GM21619 (cell line): Measurements from ENCODE around the gene CCDC107.
A peak's percentile ranks its signal among the peaks of the same experiment; 100 is the strongest.
"Not testable (repeated sequence)": the region's sequence is repeated elsewhere in the genome, so short reads cannot be mapped to it uniquely, and the experiment has no call there.

ENCODE experiments used
- ATAC-seq: cut with Tn5 transposase; IDR thresholded peaks from one replicate; pipeline ENCODE4 v1.9.1; 2021; ENCODE audit not compliant: unreplicated experiment

The CCDC107 gene

GRCh38 chr9:35658137-35658967 lies at the start of gene CCDC107:
Gene CCDC107, plus strand, starts transcription at chr9:35658292. Its CDS starts 88 bp downstream, at chr9:35658380.
- ATAC-seq, result peak; percentile 43

DNA sequence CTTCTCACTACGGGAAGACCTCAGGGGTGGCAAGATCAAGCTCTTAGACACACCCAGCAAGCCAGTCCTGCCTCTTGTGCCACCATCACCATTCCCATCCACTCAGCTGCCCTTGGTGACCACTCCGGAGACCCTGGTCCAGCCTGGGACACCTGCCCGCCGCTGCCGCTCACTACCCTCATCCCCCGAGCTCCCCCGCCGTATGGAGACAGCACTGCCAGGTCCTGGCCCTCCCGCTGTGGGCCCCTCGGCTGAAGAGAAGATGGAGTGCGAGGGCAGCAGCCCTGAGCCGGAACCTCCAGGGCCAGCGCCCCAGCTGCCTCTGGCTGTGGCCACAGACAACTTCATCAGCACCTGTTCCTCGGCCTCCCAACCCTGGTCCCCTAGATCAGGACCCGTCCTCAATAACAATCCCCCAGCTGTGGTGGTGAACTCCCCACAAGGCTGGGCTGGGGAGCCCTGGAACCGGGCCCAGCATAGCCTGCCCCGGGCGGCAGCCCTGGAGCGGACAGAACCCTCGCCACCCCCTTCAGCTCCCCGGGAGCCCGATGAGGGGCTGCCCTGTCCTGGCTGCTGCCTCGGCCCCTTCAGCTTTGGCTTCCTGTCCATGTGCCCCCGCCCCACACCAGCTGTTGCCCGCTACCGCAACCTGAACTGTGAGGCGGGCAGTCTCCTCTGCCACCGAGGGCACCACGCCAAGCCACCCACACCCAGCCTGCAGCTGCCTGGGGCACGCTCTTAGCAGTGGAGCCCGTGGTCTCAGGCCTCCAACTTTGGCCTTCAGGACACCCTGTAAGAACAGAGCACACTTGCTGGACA lies 48.9 kb upstream of the CCDC107 start:
- ATAC-seq, result no peak

GRCh38 chr9:35609820-35610163 lies 48.3 kb upstream of the CCDC107 start:
- ATAC-seq, result no peak

DNA sequence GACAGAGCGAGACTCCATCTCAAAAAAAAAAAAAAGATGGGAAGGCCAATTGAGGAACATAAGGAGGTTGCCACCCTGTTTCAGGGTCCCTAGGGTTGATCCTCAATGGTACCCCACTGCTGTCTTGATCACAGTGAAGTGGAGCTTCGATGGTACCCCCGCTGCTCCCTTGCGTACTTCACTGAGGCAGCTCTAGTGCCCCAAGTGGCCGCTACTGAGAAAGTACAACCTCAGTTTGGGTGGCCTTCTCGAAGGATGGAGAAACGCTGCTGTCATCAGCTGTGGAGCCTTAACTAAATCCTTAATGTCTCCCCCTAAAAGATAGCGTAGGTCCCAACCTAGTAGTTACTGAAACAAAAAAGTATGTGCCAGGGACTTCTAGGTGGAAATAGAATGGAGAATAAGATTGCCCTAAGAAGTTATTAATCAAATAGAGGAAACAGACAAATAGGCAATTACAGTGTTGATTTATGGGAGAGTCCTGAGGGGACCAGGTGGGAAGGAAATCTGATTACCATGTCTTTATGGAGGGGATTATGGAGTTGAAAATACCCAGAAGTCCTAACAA lies 46.8 kb upstream of the CCDC107 start:
- peak; percentile 58 for ATAC-seq

DNA sequence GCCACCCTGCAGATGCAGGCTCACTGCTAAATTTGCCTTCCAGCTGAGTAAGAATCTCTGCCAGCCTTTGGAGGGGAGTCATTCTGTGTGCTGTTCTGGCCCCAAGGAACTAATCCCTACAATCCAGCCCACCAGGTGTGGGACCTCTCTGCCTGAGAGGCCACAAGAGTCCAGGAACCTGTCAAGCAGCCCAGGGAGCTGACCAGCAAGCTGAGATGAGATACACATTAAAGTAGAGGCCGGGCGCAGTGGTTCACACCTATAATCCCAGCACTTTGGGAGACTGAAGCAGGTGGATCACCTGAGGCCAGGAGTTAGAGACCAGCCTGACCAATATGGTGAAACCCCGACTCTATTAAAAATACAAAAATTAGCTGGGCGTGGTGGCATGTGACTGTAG lies 46.0 kb upstream of the CCDC107 start:
- ATAC-seq, result not testable (repeated sequence)

DNA sequence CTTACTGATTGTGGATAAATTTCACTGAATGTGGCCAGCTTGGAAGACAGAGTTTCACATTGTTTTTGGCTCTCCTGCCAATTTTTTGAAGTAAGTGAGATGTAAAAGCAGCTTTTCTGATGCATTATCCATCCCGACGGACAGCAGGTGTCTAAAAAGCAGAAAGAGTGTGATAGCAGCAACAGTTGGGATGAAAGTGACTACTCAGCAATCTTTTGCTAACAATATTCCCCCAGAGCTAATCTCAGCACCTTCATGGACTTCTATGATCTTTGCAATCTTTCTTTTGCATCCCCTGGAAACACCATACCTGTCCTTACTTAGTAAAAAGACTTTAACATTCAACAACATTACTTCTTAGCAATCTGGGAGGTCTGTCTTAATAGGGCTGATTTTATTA lies 45.2 kb upstream of the CCDC107 start:
- ATAC-seq, result no peak

- no peak for ATAC-seq
Observed at GRCh38 chr9:35615981-35616680, 42.0 kb upstream of the CCDC107 start.

DNA sequence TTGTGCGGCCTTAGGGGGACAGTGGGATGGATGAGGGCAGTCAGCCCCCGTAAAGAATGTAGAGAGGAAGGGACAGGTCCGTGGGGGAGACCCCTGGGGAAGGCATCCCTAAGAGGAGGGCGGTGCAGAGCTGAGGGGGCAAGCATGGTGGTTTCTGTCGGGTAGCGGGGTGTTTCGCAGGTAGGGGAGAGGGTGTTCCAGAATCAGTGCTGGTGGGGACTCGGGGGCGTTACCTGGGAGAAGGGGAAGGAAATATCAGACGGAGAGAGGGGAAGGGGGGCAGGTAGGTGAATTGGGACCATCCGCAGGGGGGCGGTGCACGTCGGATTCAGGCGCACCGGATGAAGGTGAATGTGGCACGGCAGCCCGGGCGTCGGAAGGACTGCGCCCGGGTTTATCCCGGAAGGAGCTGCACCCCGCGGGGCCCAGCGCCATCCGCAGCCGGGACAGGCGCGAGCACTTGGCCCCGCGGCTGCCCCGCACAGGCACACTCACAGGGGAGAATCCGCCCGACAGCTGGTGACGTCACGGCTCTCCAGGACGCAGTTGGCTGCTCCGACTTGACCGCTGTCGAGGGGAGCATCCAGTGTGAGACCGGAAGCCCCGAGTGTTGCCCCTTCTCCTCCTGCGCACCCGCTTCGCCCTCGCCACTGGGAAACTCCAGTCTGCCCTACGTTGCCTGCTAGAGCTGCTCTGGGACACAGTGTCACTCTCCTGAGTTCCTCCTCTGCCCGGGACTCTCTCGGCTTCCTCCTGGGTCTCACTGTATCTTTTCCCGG lies 41.2 kb upstream of the CCDC107 start:
- ATAC-seq, result no peak

- ATAC-seq, result no peak
Observed at GRCh38 chr9:35617548-35617947, 40.5 kb upstream of the CCDC107 start.

- ATAC-seq, result no peak
Observed at GRCh38 chr9:35618325-35618727, 39.8 kb upstream of the CCDC107 start, which contains the start of gene CD72. Gene CD72, minus strand, starts transcription at chr9:35618413. Its CDS starts 110 bp downstream, at chr9:35618303.

DNA sequence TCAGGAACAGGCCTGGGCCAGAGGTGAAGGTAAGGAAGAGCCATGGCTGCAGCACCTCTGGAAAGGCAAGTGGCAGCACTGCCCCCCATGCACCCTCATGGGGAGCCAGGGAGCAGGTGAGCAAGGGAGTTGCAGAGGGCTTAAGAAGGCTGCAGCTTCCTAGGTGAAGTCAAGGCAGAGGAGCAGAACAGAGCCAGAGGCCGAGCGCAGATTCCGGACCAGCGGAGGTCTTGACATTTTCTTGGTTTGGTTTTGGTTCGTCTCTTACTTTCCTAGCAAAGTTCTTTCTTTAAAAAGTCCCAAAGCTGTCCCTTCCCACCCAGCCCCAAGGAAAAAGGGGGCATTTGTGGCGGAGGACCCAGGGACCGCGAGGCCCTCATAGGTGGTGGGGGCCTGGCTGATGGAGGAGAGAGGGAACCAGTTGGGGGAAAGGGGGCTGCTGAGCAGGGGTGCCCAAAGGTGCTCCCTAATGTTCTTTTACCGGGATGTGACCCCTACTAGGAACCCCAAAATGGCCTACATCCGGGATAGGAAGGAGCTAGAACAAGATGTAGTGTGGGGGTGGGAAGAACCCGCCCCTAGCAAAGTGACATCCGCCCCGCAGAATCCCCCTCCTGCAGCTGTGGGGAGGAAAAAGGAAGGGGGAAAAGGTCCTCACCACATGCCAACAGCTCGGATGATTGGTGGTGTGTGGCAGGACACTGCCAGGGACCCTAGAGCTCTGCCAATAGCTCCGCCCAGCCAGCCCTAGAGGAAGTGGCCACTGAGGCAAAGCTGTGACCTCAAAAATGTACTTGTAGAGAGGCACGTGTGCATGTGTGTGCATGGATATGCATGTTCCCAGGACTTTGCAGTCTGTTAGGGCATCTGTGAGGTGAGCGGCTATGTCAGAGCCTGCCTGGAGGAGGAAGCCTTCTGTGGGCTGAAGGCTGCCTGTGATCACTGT lies 39.0 kb upstream of the CCDC107 start:
- peak; percentile 37 for ATAC-seq

GRCh38 chr9:35619800-35620158 lies 38.3 kb upstream of the CCDC107 start:
- ATAC-seq, result peak; percentile 36

DNA sequence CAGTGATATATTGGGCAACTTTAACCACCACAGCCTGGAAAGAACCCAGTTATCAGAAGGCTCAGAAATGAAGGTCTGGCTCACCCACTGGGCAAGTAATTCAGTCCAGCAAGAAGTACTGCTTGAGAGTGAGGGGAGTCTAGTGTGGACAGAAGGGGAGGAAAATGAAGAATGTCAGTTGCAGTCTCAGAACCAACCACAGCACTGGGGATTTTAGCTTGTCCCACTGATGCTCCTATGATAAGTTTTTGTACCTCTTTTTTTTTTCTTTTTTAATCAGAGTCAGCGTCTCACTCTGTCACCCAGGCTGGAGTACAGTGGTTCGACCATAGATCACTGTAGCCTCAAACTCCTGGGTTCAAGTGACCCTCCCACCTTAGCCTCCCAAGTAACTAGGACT lies 30.5 kb upstream of the CCDC107 start:
- ATAC-seq, result no peak

GRCh38 chr9:35628389-35628991 lies 29.6 kb upstream of the CCDC107 start:
- ATAC-seq, result no peak

DNA sequence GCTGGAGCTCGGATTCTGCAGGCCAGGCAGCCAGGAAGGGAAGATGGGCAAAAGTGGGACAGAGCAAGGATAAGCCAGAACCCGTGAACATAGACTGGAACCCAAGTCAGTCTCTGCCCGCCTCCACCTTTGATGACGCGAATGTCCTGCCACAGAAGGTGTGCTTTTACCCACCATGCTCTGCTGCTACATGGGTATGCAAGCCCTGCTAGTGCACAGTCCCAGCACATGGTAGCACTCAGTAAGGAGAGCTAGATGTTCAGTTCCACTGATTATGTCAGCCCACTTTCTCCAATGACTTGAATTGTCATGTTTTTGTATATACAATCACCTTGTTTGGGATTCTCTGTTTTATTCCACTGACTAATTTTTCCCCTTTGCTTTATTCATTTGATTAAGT lies 28.5 kb upstream of the CCDC107 start:
- no peak for ATAC-seq

DNA sequence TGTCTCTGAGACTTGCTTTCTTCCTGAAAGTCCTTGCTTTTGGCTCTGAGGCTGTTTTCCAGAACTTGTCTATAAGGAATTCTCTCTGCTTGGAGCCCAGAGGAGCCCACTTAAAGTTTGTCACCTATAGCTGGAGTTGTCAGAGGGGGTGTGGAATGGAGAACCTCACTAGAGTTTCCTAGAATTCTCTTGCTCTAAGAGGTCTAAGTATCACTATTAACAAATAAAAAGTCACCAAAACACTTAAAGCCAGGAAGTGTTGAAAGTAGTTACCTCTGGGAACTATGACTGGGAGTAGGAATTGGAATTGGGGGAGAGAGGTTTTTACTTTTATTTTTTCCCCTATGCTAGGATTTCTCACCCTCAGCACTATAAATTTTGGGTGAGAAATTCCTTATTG lies 22.4 kb upstream of the CCDC107 start:
- no peak for ATAC-seq

DNA sequence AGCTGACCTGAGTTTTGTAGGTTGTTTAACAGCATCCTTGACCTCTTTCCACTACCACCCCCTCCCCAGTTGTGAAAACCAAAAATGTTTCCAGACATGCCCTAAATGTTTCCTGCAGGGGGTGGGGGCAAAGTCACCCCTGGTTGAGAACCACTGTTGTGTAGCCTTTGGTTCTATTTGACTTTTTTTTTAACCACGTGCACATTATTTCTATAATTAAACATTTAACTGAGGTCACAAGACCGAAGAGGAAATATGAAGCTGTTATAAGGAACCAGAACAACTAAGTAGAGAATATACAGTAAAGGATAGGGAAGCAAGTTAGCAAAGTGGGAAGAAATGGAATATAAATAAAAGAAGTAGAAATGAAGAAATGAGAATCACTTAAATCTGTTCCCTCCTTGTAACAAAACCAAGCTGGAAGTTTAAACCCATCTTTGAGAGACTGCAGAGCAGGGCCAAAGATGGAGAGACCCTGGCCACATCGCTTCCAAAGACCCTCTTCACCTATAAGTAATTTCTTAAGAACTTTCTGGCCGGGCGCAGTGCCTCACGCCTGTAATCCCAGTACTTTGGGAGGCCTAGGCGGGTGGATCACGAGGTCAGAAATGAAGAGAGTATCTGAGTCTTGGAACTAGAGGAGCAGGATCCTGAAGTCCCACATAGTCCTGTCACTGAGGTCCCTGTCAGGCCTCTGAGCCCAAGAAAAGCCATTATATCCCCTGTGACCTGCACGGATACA lies 21.8 kb upstream of the CCDC107 start:
- ATAC-seq, result no peak

DNA sequence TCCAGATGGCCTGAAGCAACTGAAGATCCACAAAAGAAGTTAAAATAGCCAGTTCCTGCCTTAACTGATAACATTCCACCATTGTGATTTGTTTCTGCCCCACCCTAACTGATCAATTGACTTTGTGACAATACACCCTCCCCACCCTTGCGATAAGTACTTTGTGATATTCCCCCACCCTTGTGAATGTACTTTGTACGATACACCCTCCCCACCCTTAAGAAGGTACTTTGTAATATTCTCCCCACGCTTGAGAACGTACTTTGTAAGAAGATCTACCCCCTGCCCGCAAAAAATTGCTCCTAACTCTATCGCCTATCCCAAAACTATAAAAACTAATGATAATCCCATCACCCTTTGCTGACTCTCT lies 21.2 kb upstream of the CCDC107 start:
- not testable (repeated sequence) for ATAC-seq
